OCI-LY7 (cell line): Measurements from ENCODE around the gene RGS2. TPM values are rescaled to one million over a fixed set of nuclear protein-coding genes. Genes with fewer than 3 reads are reported as not detected.

ENCODE experiments used
- BruUV-seq: library from RNA; stranded (reverse); fragments of 400-500 nt; replicated peaks from 2 replicates; lab custom pipeline; 2021; lab: Mats Ljungman, UMichigan
- CTCF ChIA-PET: fragments of 300-600 bp; sonication (Branson Sonifier 250); formaldehyde crosslinking; loops from one replicate; lab custom pipeline; 2022; ENCODE audit warnings: antibody characterized with exemption; ENCODE audit not compliant: unreplicated experiment; lab: Charles Lee
- POLR2A ChIA-PET: fragments of 300-600 bp; sonication (Branson Sonifier 250); formaldehyde crosslinking; loops from one replicate; lab custom pipeline; 2022; ENCODE audit warnings: antibody characterized with exemption; lab: Charles Lee
- DNase-seq: peaks from one replicate; pipeline ENCODE4 v3.0.0-alpha.2; 2015; ENCODE audit warnings: low spot score
- H2AFZ ChIP-seq: fragments of 200-600 bp; sonication (generic), shearing (Covaris generic); 2 replicates; pipeline ENCODE4 v1.6.1; 2014; ENCODE audit warnings: mild to moderate bottlenecking, antibody characterized with exemption, low read length, moderate library complexity
- H3K27ac ChIP-seq: fragments of 200-600 bp; sonication (generic); 2 replicates; pipeline ENCODE4 v1.5.1; 2014; ENCODE audit warnings: mixed run types, low read depth, mild to moderate bottlenecking, moderate library complexity, low read length, inconsistent platforms; ENCODE audit not compliant: poor library complexity, severe bottlenecking
- H3K36me3 ChIP-seq: fragments of 200-600 bp; sonication (generic); 2 replicates; pipeline ENCODE4 v1.6.1; 2014; ENCODE audit warnings: mild to moderate bottlenecking, antibody characterized with exemption, low read length, moderate library complexity, mixed read lengths; ENCODE audit not compliant: insufficient read depth
- H3K4me1 ChIP-seq: fragments of 200-600 bp; sonication (generic); 2 replicates; pipeline ENCODE4 v1.5.1; 2014; ENCODE audit warnings: mild to moderate bottlenecking, low read length; ENCODE audit not compliant: insufficient read depth, poor library complexity, severe bottlenecking
- H3K4me2 ChIP-seq: fragments of 200-600 bp; sonication (generic); 2 replicates; pipeline ENCODE4 v1.6.1; 2014; ENCODE audit warnings: mild to moderate bottlenecking, low read length
- H3K4me3 ChIP-seq: fragments of 200-600 bp; sonication (generic); 2 replicates; pipeline ENCODE4 v1.5.1; 2014; ENCODE audit warnings: mild to moderate bottlenecking, low read depth, low read length; ENCODE audit not compliant: poor library complexity, severe bottlenecking
- H3K79me2 ChIP-seq: fragments of 200-600 bp; sonication (generic); 2 replicates; pipeline ENCODE4 v1.6.1; 2016; ENCODE audit warnings: low read depth, mild to moderate bottlenecking, low read length, moderate library complexity, mixed read lengths; ENCODE audit not compliant: insufficient read depth
- H3K9me2 ChIP-seq: fragments of 200-600 bp; sonication (generic); 2 replicates; pipeline ENCODE4 v1.6.1; 2016; ENCODE audit warnings: mild to moderate bottlenecking, low read length, mixed read lengths; ENCODE audit not compliant: insufficient read depth
- H3K9me3 ChIP-seq: fragments of 200-600 bp; sonication (generic); 2 replicates; pipeline ENCODE4 v1.6.1; 2014; ENCODE audit warnings: mild to moderate bottlenecking, mixed run types, low read length, mixed read lengths
- H4K20me1 ChIP-seq: fragments of 200-600 bp; sonication (generic); 2 replicates; pipeline ENCODE4 v1.6.1; 2014; ENCODE audit warnings: mild to moderate bottlenecking, antibody characterized with exemption, low read length, moderate library complexity, mixed read lengths; ENCODE audit not compliant: insufficient read depth
- CTCF ChIP-seq: fragments of 200-600 bp; sonication (generic); conservative IDR thresholded peaks from 2 replicates; pipeline ENCODE4 v1.5.1; 2014; ENCODE audit warnings: mild to moderate bottlenecking, antibody characterized with exemption, low read length, moderate library complexity, mixed read lengths
- EZH2phosphoT487 ChIP-seq: fragments of 200-600 bp; sonication (generic); IDR thresholded peaks from 2 replicates; pipeline ENCODE4 v1.6.1; 2018; ENCODE audit warnings: low read depth, borderline replicate concordance, mild to moderate bottlenecking, mixed run types, antibody characterized with exemption, low read length, moderate library complexity, mixed read lengths
- intact Hi-C: fragments of 100-400 bp; cut with micrococcal nuclease; formaldehyde crosslinking; loops from one replicate; pipeline ENCODE4 v1.10.0; 2022; ENCODE audit not compliant: unreplicated experiment
- total RNA-seq, 2 experiments: library from RNA; depleted of rRNA in 1 of 2; stranded (reverse); fragments of >200 nt in 1 of 2; shearing (Covaris generic) in 1 of 2; gene quantifications; 2 replicates each; pipeline ENCODE4 v1.2.3, GENCODE V29; 2014 to 2022

The RGS2 gene
- total RNA-seq, 2 experiments from 2014 or later, result 12.5 to 27.6 TPM

- no peak overlapping the region for H3K4me2 ChIP-seq
- H3K9me3 ChIP-seq, result no peaks in the 10 kb centered on the region
- TF ChIP-seq EZH2phosphoT487 (no peak), CTCF (no peak)
- no peaks in the 10 kb centered on the region for H3K79me2 ChIP-seq
- no TSS peak for BruUV-seq
- ChIA-PET CTCF (no interaction called here), POLR2A (interaction anchor here (0.6 kb wide), 1 partner anchor 511 kb away, joined by 4 read pairs; no protein-coding TSS in a partner anchor)
- intact Hi-C loops, result no loop called here
- no peaks in the 10 kb centered on the region for H3K4me1 ChIP-seq
- H3K36me3 ChIP-seq, result no peaks in the 10 kb centered on the region
- H3K4me3 ChIP-seq, result no peak overlapping the region
- no peak overlapping the region for H3K27ac ChIP-seq
- DNase-seq, result no peak
- H2AFZ ChIP-seq, result no peak overlapping the region
- H4K20me1 ChIP-seq, result no peaks in the 10 kb centered on the region; the same call in 1 of the 2 replicates
- H3K9me2 ChIP-seq, result no peaks in the 10 kb centered on the region
These were observed 40.6 kb downstream of the RGS2 start for GRCh38 chr1:192849442-192849841.

GRCh38 chr1:192852001-192852947, 43.4 kb downstream of the RGS2 start:
- Histone ChIP-seq H2AFZ (no peak overlapping the region), H3K36me3 (no peaks in the 10 kb centered on the region), H3K79me2 (no peaks in the 10 kb centered on the region), H3K9me2 (no peaks in the 10 kb centered on the region), H3K4me3 (no peak overlapping the region), H3K9me3 (no peaks in the 10 kb centered on the region), H3K4me2 (no peak overlapping the region), H3K4me1 (no peaks in the 10 kb centered on the region), H4K20me1 (no peaks in the 10 kb centered on the region; the same call in 1 of the 2 replicates), H3K27ac (no peak overlapping the region)
- ChIA-PET CTCF (no interaction called here), POLR2A (interaction anchor here (0.6 to 1.2 kb wide), 4 partner anchors 10 to 1474 kb away, joined by 3 to 6 read pairs (median 3); no protein-coding TSS in a partner anchor)
- BruUV-seq, result no TSS peak
- DNase-seq, result no peak
- TF ChIP-seq CTCF (no peak), EZH2phosphoT487 (no peak)
- intact Hi-C loops, result no loop called here

- no peak for DNase-seq
- no peaks in the 10 kb centered on the region for H3K4me1 ChIP-seq
- H3K9me3 ChIP-seq, result no peaks in the 10 kb centered on the region
- CTCF ChIA-PET, result no interaction called here
- H3K4me3 ChIP-seq, result no peak overlapping the region
- TF ChIP-seq EZH2phosphoT487, result no peak
- TF ChIP-seq CTCF, result no peak
- no peaks in the 10 kb centered on the region for H3K9me2 ChIP-seq
- H2AFZ ChIP-seq, result no peak overlapping the region
- H3K27ac ChIP-seq, result no peak overlapping the region
- no peaks in the 10 kb centered on the region; the same call in 1 of the 2 replicates for H4K20me1 ChIP-seq
- no peaks in the 10 kb centered on the region for H3K79me2 ChIP-seq
- no peaks in the 10 kb centered on the region for H3K36me3 ChIP-seq
- POLR2A ChIA-PET, result no interaction called here
- no TSS peak for BruUV-seq
- intact Hi-C loops, result no loop called here
- no peak overlapping the region for H3K4me2 ChIP-seq
These were observed 49.6 kb downstream of the RGS2 start for GRCh38 chr1:192858456-192858855.
